Natural killer cell (primary cell): ENCODE measurements around the gene LIMK2. TPM values are rescaled to one million over a fixed set of nuclear protein-coding genes. Genes with fewer than 3 reads are reported as not detected.

ENCODE experiments used
- ATAC-seq, 3 donors: fragments of 150-1000 bp in 2 of 3; fragments of 200-7000 bp in 1 of 3; cut with Tn5 transposase; 1 replicate in 1 of 3; 2 replicates in 2 of 3; pipeline ENCODE4 v1.10.0; 2021; ENCODE audit warnings: mild to moderate bottlenecking in 2 of 3, moderate library complexity in 2 of 3
- DNase-seq, 2 donors: peaks; one replicate each; pipeline versions ENCODE4 v3.0.0 to v3.0.0-alpha.2; 2013 to 2021; ENCODE audit warnings: mixed read lengths in 1 of 2
- H3K27ac ChIP-seq: one replicate; pipeline ENCODE4 v1.5.1; 2013; ENCODE audit warnings: mild to moderate bottlenecking, low read length
- H3K27me3 ChIP-seq: one replicate; pipeline ENCODE4 v1.6.1; 2013; ENCODE audit warnings: low read length; ENCODE audit not compliant: control insufficient read depth, insufficient read depth
- H3K36me3 ChIP-seq: one replicate; pipeline ENCODE4 v1.6.1; 2013; ENCODE audit warnings: low read length; ENCODE audit not compliant: control insufficient read depth, insufficient read depth
- H3K4me1 ChIP-seq: one replicate; pipeline ENCODE4 v1.6.1; 2013; ENCODE audit warnings: low read length; ENCODE audit not compliant: control insufficient read depth, insufficient read depth
- H3K4me3 ChIP-seq: one replicate; pipeline ENCODE4 v1.5.1; 2013; ENCODE audit warnings: low read length
- H3K9me3 ChIP-seq: one replicate; pipeline ENCODE4 v1.6.1; 2013; ENCODE audit warnings: low read length; ENCODE audit not compliant: control insufficient read depth, insufficient read depth
- H3K27ac Mint-ChIP-seq, 2 donors: one replicate each; pipeline ENCODE4 v1.8.0; 2022; ENCODE audit warnings: mild to moderate bottlenecking in 2 of 2, mixed read lengths in 2 of 2, moderate library complexity in 1 of 2
- H3K27me3 Mint-ChIP-seq, 2 donors: one replicate each; pipeline ENCODE4 v1.8.0; 2022; ENCODE audit warnings: low read depth in 2 of 2, mixed read lengths in 2 of 2
- H3K36me3 Mint-ChIP-seq: one replicate; pipeline ENCODE4 v1.8.0; 2022; ENCODE audit warnings: mixed read lengths
- H3K4me1 Mint-ChIP-seq, 2 donors: one replicate each; pipeline ENCODE4 v1.8.0; 2022; ENCODE audit warnings: mixed read lengths in 2 of 2
- H3K4me3 Mint-ChIP-seq: one replicate; pipeline ENCODE4 v1.8.0; 2022; ENCODE audit warnings: mild to moderate bottlenecking, moderate library complexity, mixed read lengths
- H3K9me3 Mint-ChIP-seq, 2 donors: one replicate each; pipeline ENCODE4 v1.8.0; 2022; ENCODE audit warnings: mixed read lengths in 2 of 2
- WGBS: methylation state at CpG from one replicate; pipeline ENCODE4 v1.1.7; 2013; ENCODE audit warnings: missing lambda C conversion rate; ENCODE audit not compliant: insufficient coverage; 5-methylcytosine and 5-hydroxymethylcytosine counted together
- intact Hi-C: fragments of 100-400 bp; cut with micrococcal nuclease; formaldehyde crosslinking; loops from one replicate; pipeline ENCODE4 v1.14.2; 2022
- total RNA-seq, 4 donors: library from RNA; stranded (reverse); fragments of 120-200 nt in 1 of 4; gene quantifications; one replicate each; pipeline versions ENCODE4 v1.2.3 to v1.2.4, GENCODE V29; 2013 to 2022
- TF ChIP-seq, protein P1 (sequence below): fragments of 200-600 bp; IDR thresholded peaks from one replicate; pipeline ENCODE4 v1.8.0; 2022; ENCODE audit warnings: antibody characterized with exemption

LIMK2 gene
- total RNA-seq, 3 donors from 2014 or later (not counting 1 experiment from before 2014, with no cell fraction given), result 17.2 to 28.6 (median 19.1) TPM

DNA sequence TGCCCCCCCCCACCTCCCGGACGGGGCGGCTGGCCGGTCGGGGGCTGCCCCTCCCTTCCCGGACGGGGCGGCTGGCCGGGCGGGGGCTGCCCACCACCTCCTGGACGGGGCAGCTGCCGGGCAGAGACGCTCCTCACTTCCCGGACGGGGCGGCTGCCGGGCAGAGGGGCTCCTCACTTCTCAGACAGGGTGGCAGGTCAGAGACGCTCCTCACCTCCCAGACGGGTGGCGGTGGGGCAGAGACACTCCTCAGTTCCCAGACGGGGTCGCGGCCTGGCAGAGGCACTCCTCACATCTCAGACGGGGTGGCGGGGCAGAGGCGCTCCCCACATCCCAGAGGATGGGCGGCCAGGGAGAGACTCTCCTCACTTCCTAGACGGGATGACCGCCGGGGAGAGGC lies 28.1 kb upstream of the LIMK2 start:
- DNase-seq (no peak), ATAC-seq (no peak)
- H3K36me3 Mint-ChIP-seq, result peaks cover 6% of the 10 kb centered on the region
- Histone ChIP-seq H3K27me3 (no peaks in the 10 kb centered on the region), H3K36me3 (peaks cover 8% of the 10 kb centered on the region), H3K4me1 (no peaks in the 10 kb centered on the region), H3K27ac (no peak overlapping the region), H3K9me3 (no peaks in the 10 kb centered on the region), H3K4me3 (no peak overlapping the region)
- peaks cover 2 to 6% of the 10 kb centered on the region in 2 donors for H3K4me1 Mint-ChIP-seq
- H3K27me3 Mint-ChIP-seq, result no peaks in the 10 kb centered on the region
- no peak overlapping the region for H3K27ac Mint-ChIP-seq
- intact Hi-C loops, result no loop called here
- H3K9me3 Mint-ChIP-seq, result no peaks in the 10 kb centered on the region
- TF ChIP-seq, protein P1, sequence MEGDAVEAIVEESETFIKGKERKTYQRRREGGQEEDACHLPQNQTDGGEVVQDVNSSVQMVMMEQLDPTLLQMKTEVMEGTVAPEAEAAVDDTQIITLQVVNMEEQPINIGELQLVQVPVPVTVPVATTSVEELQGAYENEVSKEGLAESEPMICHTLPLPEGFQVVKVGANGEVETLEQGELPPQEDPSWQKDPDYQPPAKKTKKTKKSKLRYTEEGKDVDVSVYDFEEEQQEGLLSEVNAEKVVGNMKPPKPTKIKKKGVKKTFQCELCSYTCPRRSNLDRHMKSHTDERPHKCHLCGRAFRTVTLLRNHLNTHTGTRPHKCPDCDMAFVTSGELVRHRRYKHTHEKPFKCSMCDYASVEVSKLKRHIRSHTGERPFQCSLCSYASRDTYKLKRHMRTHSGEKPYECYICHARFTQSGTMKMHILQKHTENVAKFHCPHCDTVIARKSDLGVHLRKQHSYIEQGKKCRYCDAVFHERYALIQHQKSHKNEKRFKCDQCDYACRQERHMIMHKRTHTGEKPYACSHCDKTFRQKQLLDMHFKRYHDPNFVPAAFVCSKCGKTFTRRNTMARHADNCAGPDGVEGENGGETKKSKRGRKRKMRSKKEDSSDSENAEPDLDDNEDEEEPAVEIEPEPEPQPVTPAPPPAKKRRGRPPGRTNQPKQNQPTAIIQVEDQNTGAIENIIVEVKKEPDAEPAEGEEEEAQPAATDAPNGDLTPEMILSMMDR, result no peak
- H3K4me3 Mint-ChIP-seq, result no peak overlapping the region
- 96% methylated on average over 30 of the region's 30 CpGs for WGBS

DNA sequence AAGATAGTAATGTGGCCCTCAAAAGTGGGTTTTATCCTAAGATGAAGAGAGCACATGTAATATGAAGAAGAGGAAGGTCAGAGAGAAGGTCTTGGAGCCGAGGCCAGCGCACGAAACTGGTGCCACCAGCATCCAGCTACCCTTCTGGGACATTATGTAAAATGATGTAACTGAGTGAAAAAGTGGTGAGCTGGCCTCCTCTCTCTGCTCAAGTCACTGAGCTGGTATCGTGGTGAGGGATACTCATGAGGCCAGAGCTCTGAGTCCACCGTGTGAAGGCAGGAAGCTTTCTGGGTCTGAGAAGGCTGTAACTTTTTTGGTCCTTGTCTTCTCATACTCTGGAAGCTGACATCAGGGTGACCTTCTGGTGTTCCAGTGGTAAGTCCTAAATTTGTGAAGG lies 27.0 kb upstream of the LIMK2 start:
- no peaks in the 10 kb centered on the region for H3K9me3 Mint-ChIP-seq
- H3K27me3 ChIP-seq, result no peaks in the 10 kb centered on the region
- TF ChIP-seq, protein P1, result no peak
- WGBS, result 96% methylated on average over 5 of the region's 5 CpGs
- ATAC-seq (no peak), DNase-seq (no peak)
- H3K9me3 ChIP-seq, result no peaks in the 10 kb centered on the region
- no peak overlapping the region for H3K27ac ChIP-seq
- H3K4me3 Mint-ChIP-seq, result no peak overlapping the region
- H3K4me1 Mint-ChIP-seq, result no peaks in the 10 kb centered on the region
- no peak overlapping the region for H3K4me3 ChIP-seq
- H3K27ac Mint-ChIP-seq, result no peak overlapping the region
- peaks cover 11% of the 10 kb centered on the region for H3K36me3 ChIP-seq
- H3K4me1 ChIP-seq, result no peaks in the 10 kb centered on the region
- intact Hi-C loops, result no loop called here
- no peaks in the 10 kb centered on the region for H3K27me3 Mint-ChIP-seq
- peaks cover 6% of the 10 kb centered on the region for H3K36me3 Mint-ChIP-seq

DNA sequence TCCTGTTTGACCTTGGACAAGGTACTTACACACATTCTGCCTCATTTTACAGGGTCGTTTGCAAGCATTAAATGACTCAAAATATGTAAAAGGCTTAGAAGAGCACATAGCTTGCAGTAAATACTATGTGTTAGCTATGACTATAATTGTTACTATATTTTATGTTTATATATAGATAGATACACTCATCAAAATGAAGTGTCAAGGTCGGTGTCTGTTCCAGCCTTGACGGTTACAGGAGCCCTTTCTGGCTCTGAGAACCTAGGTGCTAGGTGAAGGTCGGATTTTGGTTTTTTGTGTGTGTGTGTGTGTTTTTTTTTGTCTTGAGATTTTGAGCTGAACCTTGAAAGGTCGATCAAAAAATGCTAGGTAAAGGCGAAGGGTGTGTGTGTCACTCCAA lies 24.5 kb upstream of the LIMK2 start:
- Histone ChIP-seq H3K27ac (no peak overlapping the region), H3K4me3 (no peak overlapping the region), H3K27me3 (no peaks in the 10 kb centered on the region), H3K36me3 (peaks cover 18% of the 10 kb centered on the region), H3K9me3 (no peaks in the 10 kb centered on the region), H3K4me1 (no peaks in the 10 kb centered on the region)
- ATAC-seq (no peak), DNase-seq (no peak)
- Mint-ChIP-seq H3K36me3 (no peaks in the 10 kb centered on the region), H3K9me3 (no peaks in the 10 kb centered on the region), H3K4me1 (peaks cover 0 to 5% of the 10 kb centered on the region in 2 donors), H3K27ac (peak overlapping the region in 1 of 2 donors; percentile 45), H3K4me3 (no peak overlapping the region), H3K27me3 (no peaks in the 10 kb centered on the region)
- TF ChIP-seq, protein P1, result no peak
- 87% methylated on average over 5 of the region's 6 CpGs for WGBS
- intact Hi-C loops, result no loop called here

DNA sequence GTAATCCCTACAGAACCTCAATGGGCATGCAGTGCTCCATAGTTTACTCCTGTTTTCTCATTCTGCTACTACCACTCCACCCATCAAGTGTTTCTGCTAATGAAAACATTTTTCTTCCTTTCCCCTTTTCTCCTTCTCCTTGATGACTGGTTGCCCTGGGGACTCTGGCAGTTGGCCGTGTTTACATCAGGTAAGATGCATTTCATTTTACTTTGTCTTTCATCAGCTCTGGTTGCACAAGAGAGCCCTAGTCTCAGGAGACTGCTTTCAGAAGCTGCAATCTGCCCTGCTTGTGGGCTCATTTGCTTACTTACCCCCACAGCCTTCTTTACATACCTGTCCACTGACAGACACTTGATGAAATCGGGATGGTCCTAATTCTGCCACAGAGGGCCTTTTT lies 19.6 kb upstream of the LIMK2 start:
- Mint-ChIP-seq H3K27me3 (no peaks in the 10 kb centered on the region), H3K4me1 (peaks cover 0 to 5% of the 10 kb centered on the region in 2 donors), H3K36me3 (peaks cover 8% of the 10 kb centered on the region), H3K4me3 (no peak overlapping the region), H3K9me3 (no peaks in the 10 kb centered on the region), H3K27ac (no peak overlapping the region)
- ATAC-seq, result no peak
- H3K4me3 ChIP-seq, result no peak overlapping the region
- H3K9me3 ChIP-seq, result no peaks in the 10 kb centered on the region
- H3K27ac ChIP-seq, result no peak overlapping the region
- peaks cover 36% of the 10 kb centered on the region for H3K36me3 ChIP-seq
- no peaks in the 10 kb centered on the region for H3K4me1 ChIP-seq
- no peak for DNase-seq
- H3K27me3 ChIP-seq, result no peaks in the 10 kb centered on the region
- 100% methylated on average over 1 of the region's 2 CpGs for WGBS
- TF ChIP-seq, protein P1, result no peak
- intact Hi-C loops, result no loop called here
